Head of caudate nucleus (tissue), 42 donors: Measurements from ENCODE around the gene TSPAN11.
"Not testable (repeated sequence)": the region's sequence is repeated elsewhere in the genome, so short reads cannot be mapped to it uniquely, and the experiment has no call there.

Experiments used
- DNase-seq, 42 donors: peaks; one replicate each; pipeline versions ENCODE4 v3.0.0 to v3.0.0-alpha.2; 2020 to 2021; ENCODE audit warnings: mixed read lengths in 7 of 42
- intact Hi-C: fragments of 100-400 bp; cut with DNase I; formaldehyde crosslinking; loops from one replicate; pipeline ENCODE4 v1.15.0; 2022

Gene TSPAN11

DNA sequence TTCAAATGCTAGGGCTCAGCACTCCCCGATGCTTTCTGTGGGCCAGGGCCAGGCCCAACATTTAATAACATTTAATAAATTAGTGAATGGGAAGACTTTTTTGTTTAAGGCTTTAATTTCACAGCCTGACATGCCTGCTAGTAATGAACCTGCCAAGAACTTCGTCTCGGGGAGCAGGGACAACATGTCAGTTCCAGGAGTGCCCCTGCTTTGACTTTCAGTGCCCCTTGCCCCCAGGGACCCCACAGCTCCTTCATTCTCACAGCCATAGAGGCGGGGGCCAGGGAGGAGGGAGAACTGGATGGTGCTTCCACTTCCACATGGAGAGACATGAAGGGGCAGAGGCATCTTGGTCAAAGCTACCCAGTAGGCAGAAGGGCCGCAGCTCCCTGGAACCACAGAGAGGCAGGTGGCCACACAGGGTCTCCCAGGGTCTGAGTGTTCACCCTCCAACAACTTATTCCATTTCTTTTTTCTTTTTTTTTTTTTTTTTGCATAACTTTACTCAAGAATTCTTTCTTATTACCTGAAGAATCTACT, 81.2 kb downstream of the TSPAN11 start:
- DNase-seq = peak in 3 of 42 donors; percentile 2 to 28 (median 14)
- intact Hi-C loops = no loop called here

DNA sequence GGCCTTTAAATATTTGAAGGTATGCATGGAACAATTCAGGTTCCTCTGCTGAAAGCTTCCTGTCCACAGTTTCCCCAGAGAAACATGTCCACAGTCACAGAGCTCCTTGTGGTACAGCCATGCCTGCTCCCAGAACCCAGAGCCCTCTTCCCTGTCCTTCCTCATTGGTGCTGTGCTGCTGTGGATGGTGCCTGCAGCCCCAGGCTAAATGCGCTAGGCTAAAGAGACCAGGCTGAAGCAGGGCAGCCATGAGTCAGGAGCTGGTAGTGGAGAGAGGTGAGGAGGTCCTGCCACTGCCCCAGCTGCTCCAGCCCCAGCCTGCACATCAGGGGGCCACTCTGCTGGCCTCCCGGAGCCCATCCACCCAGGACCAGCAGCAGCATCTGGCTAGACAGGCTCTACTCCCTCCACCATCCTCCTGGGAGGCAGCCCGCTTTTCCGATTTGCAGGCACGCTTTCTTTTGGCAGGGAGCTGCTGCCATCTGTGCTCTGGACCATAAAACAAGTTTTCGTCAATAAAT, 81.8 kb downstream of the TSPAN11 start:
- intact Hi-C loops = no loop called here
- peak in 2 of 42 donors; percentile 9 to 10 for DNase-seq

DNA sequence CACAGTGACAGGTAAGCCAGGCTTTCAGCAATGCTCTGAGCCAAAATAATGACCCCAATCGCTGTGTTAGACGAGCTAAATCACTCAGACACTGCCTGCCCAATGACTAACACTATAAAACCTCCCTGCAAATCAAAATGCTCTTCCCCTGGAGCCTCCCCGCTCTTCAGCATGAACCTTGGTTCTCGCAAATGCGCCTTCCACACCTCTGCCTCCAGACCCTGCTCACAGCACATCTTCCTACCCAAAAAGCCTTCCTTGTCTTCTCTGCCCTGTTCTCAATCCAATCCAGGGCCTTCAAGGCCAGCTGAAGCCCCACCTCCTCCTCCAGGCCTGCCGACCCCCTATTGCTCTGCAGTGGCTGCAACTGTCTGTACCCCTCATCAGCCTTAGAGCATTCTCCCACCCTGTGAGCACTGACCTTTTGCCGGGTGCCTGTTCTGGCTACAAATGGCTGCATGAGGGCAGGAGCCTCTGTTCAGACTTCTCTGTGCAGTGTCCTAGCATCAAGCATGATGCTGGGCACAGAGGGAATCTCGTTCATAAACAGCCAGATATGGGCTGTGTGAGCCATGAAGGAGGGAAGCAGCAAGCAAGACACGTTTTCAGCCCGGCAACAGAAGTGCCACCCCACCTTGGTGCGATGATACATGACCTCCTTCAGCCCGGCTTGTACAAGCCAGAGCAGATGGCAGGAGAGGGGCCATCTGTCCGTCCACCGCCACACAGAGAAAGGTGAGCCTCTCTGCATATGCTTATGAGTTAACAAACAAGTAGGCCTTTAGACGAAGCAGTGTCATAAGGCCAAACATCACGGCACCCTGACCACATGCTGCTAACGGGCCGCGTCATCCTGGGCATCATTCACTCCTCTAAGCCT, 82.7 kb downstream of the TSPAN11 start:
- peak in 2 of 42 donors; percentile 8 to 9 for DNase-seq
- intact Hi-C loops = no loop called here

GRCh38 chr12:31009976-31010375, 83.4 kb downstream of the TSPAN11 start:
- intact Hi-C loops = no loop called here
- peak in 1 of 42 donors; percentile 4 for DNase-seq

DNA sequence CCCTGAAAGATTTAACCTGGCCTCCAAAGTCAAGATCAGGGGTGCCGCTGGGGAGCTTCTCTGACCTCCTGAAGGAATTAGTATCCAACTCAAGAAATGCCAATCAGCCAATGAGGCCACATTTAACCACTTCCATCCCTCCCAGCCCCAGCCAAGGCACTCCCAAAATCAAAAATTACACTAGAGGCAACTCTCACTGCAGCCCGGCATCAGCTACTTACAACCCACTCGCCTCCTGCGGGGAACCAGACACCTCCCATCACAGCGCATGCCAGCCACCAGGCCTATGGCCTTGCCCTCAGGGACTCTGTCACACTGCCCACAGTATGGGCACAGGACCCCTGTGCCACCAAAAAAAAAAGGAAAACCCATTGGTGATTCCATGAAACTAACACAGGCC, 84.8 kb downstream of the TSPAN11 start:
- intact Hi-C loops = no loop called here
- peak in 1 of 42 donors; percentile 16 for DNase-seq

DNA sequence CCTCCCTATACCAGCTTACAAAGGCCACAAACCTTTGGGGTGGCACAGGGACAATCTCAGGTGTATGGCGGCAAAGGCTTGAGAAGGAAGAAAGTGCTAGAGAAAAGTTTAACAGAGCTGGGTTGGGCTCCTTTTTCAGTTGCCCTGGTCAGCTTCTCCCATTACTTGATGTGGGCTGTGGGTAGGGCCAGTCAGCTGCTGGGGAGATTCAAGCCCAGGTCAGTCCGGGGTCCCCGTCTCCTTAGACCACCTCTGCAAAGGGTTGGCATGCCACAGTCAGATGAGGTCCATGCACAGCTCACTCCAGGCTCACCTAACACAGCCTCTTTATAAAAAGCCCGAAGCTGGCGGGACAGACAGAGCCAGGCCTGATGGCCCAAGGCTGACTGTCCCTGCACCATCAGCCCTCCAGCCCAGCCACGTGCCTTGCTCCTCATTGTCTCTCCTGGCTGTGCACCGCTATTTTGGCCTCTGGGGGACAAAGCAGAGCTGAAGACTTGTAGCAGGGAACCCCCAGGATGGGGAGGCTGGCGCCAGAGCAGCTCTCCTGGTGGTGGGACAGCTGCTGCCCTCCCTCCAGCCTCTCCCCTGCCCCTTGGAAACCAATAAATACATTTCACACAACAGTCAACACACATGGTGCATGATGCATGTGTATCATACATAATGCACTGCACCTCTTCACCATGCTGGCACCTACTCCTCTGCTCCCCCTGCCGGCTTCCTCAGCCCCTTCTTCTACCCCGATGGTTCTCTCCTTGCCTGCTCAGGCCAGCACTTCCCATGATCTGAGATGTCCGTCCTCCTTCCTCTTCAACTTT, 85.4 kb downstream of the TSPAN11 start:
- DNase-seq = peak in 3 of 42 donors; percentile 9 to 24 (median 17)
- intact Hi-C loops = no loop called here

DNA sequence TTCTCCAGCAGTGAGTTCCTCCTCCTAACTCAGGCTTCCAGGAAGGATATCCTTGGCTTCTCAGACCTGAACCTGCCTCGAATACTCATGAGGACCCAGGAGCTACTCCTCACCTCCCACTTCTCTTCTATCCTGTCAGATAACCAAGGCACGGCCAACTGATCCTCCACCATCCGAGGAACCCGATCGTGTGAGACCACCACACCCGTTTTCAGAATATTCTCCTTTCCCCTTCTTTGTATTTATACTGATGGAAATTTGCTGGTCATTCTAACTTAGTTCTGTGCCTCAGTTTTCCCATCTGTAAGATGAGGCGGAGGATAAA, 86.0 kb downstream of the TSPAN11 start:
- intact Hi-C loops = not testable (repeated sequence)

DNA sequence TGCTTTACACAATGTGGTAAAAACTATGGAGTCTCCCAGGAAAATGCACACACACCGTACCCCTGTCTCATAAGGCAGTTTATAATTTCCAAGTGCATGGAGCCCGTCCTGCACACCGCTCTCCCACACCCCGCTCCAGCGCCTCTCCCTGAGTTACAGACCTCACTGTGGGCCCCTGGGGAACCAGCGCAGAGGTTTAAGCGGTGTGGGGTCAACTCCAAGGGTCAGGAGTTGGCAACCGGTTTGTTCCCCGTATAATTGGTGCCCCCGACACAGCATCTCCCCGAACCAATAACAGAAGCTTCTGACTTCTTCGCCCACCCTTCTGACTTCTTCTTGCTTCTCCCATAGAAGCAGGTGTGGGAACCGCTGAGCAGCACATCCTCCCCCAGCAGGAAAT, 88.7 kb downstream of the TSPAN11 start:
- intact Hi-C loops = no loop called here

More for the DNA sequence above, 86.0 kb downstream of the TSPAN11 start:
- peak in 1 of 42 donors; percentile 8 for DNase-seq

DNA sequence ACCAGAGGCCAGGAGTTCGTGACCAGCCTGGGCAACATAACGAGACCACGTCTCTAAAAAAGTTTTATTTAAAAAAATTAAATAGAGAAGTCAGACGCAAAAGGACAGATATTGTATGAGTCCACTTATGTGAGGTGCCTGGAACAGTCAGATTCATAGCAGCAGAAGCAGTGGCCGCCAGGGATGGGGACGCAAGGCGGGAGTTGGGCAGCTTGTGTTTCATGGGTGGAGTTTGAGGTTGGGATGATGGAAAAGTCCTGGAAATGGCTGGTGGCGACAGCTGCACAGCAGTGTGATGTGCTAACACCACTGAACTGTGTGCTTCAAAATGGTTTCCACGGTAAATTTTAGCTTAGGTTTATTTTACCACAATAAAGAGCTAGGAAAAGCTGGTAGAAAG, 89.5 kb downstream of the TSPAN11 start:
- intact Hi-C loops = no loop called here

More for the DNA sequence above, 88.7 kb downstream of the TSPAN11 start:
- DNase-seq = peak in 1 of 42 donors; percentile 28

GRCh38 chr12:31017535-31017934, 91.0 kb downstream of the TSPAN11 start:
- peak in 2 of 42 donors; percentile 5 to 7 for DNase-seq
- intact Hi-C loops = no loop called here

More for the DNA sequence above, 89.5 kb downstream of the TSPAN11 start:
- peak in 2 of 42 donors; percentile 15 for DNase-seq

DNA sequence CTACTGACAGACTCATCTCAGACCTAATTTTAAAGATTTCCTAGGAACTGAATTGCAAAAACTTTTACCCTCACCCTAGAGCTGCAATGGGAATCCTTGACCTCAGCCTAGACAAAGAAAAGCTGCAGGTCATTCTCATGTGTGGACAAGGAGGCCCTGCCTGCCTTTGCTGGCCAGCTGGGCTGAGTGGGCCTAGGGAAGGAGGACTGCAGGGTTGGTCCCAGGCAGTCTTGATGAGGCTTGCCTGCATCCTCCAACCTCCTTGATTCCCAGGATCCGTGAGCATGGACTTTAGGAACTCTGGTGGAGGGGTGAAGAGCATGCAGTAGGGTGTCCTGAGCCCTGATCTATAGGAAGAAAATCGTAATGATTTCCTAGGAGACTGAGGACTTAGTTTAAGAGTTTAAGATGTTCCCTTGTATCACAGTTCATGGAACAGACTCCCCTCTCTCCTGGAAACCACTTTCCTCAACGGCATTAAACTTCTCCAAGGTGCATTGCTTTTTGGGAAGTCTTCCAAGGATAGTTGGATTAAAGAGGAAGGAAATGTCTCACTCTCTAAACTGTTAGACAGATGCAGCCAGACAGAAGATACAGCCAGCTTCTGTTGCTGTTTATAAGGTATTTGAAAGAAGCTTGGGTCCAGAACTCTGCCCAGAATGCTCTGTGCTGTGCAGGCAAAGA, 91.7 kb downstream of the TSPAN11 start:
- intact Hi-C loops = no loop called here
- DNase-seq = peak in 3 of 42 donors; percentile 11 to 31 (median 28)

- intact Hi-C loops = no loop called here
- peak in 3 of 42 donors; percentile 4 to 7 (median 5) for DNase-seq
These were observed 92.4 kb downstream of the TSPAN11 start for GRCh38 chr12:31018790-31019505.

GRCh38 chr12:31019561-31019960, 93.0 kb downstream of the TSPAN11 start:
- intact Hi-C loops = no loop called here
- DNase-seq = peak in 2 of 42 donors; percentile 6 to 8

GRCh38 chr12:31019976-31020375, 93.4 kb downstream of the TSPAN11 start:
- peak in 5 of 42 donors; percentile 2 to 25 (median 20) for DNase-seq
- intact Hi-C loops = no loop called here

GRCh38 chr12:31020385-31021166, 94.0 kb downstream of the TSPAN11 start:
- intact Hi-C loops = no loop called here

GRCh38 chr12:31021181-31021580, 94.6 kb downstream of the TSPAN11 start:
- intact Hi-C loops = no loop called here
- DNase-seq = peak in 1 of 42 donors; percentile 26

More at GRCh38 chr12:31020385-31021166, 94.0 kb downstream of the TSPAN11 start:
- DNase-seq = peak in 6 of 42 donors; percentile 4 to 35 (median 8)

- DNase-seq = peak in 2 of 42 donors; percentile 0 to 1
- intact Hi-C loops = no loop called here
These were observed 95.4 kb downstream of the TSPAN11 start for GRCh38 chr12:31021809-31022494.
